HEK293T (cell line): ENCODE measurements around the gene CFAP73.

ENCODE experiments used
- BHLHE40 ChIP-seq: fragments of 450-650 bp; IDR thresholded peaks from 2 replicates; pipeline ENCODE4 v1.6.1; 2016; ENCODE audit warnings: mild to moderate bottlenecking, moderate library complexity, borderline replicate concordance
- FOXA1 ChIP-seq: fragments of 450-650 bp; IDR thresholded peaks from 2 replicates; pipeline ENCODE4 v1.6.1; 2016; ENCODE audit warnings: mild to moderate bottlenecking
- HDGF ChIP-seq: fragments of 450-650 bp; IDR thresholded peaks from 2 replicates; pipeline ENCODE4 v1.6.1; 2017; ENCODE audit warnings: antibody characterized with exemption, borderline replicate concordance
- L3MBTL2 ChIP-seq: fragments of 450-650 bp; conservative IDR thresholded peaks from 2 replicates; pipeline ENCODE4 v1.6.1; 2016; ENCODE audit warnings: mild to moderate bottlenecking
- SP1 ChIP-seq: fragments of 450-650 bp; IDR thresholded peaks from 2 replicates; pipeline ENCODE4 v1.6.1; 2017
- SUZ12 ChIP-seq: fragments of 450-650 bp; IDR thresholded peaks from 2 replicates; pipeline ENCODE4 v1.6.1; 2016; ENCODE audit warnings: mild to moderate bottlenecking
- TARDBP ChIP-seq: fragments of 450-650 bp; IDR thresholded peaks from 2 replicates; pipeline ENCODE4 v1.6.1; 2016
- ZNF384 ChIP-seq: fragments of 450-650 bp; IDR thresholded peaks from 2 replicates; pipeline ENCODE4 v1.6.1; 2016
- TF ChIP-seq, protein P1 (sequence below): fragments of 450-650 bp; IDR thresholded peaks from 2 replicates; pipeline ENCODE4 v1.6.1; 2016

DNA sequence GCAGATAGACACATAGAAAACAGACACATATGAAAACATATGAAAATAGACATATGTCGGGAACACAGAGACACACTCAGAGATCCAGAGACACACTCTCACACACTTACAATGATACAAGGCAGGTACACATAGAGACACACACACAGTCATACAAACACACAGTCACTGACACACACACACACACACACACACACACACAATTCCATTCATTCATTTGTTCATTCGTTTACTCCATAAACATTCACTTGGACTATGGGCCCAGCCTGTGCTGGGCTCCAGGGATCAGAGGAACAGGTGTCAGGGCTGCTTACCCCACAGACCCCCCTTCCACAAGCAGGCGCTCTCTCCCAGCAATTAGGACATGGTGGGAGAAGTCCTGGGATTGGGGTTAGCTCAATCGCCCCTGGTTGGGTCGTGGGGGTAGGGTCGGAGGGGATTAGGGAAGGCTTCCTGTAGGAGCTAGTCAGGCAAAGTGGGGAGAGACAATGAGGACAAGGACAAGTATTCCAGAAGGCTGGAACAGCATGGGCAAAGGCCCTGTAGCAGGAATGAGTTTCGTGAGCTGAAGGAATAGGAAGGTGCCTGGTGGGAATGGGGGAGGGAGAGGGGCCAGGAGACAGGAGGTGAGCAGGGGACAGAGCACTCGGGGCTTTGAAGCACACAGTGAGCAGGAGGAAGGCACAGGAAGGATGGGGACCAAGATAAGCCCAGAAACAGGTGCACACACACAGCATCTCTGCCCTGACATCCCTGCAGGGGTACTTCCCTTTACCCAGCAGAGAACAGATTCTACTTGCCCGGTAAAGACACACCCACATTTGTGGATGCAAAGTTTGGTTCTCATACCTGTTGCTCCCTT lies 20.5 kb upstream of the CFAP73 start:
- no peak for TF ChIP-seq SP1
- TF ChIP-seq, protein P1, sequence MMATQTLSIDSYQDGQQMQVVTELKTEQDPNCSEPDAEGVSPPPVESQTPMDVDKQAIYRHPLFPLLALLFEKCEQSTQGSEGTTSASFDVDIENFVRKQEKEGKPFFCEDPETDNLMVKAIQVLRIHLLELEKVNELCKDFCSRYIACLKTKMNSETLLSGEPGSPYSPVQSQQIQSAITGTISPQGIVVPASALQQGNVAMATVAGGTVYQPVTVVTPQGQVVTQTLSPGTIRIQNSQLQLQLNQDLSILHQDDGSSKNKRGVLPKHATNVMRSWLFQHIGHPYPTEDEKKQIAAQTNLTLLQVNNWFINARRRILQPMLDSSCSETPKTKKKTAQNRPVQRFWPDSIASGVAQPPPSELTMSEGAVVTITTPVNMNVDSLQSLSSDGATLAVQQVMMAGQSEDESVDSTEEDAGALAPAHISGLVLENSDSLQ: no peak
- TF ChIP-seq SUZ12: no peak
- no peak for TF ChIP-seq TARDBP
- no peak for TF ChIP-seq HDGF
- TF ChIP-seq L3MBTL2: no peak
- no peak for TF ChIP-seq BHLHE40
- TF ChIP-seq ZNF384: no peak
- no peak for TF ChIP-seq FOXA1
